Endothelial cell (in vitro differentiated cells): ENCODE data around the gene WRNIP1. TPM values are rescaled to one million over a fixed set of nuclear protein-coding genes. Genes with fewer than 3 reads are reported as not detected.
"Not testable (repeated sequence)": the region's sequence is repeated elsewhere in the genome, so short reads cannot be mapped to it uniquely, and the experiment has no call there.

ENCODE experiments used
- DNase-seq: peaks from one replicate; pipeline ENCODE4 v3.0.0; 2021; ENCODE audit warnings: low spot score
- H3K27ac Mint-ChIP-seq: one replicate; pipeline ENCODE4 v1.8.0; 2021; ENCODE audit warnings: mixed read lengths, inconsistent platforms; ENCODE audit not compliant: unreplicated experiment
- H3K27me3 Mint-ChIP-seq: one replicate; pipeline ENCODE4 v1.8.0; 2021; ENCODE audit warnings: mild to moderate bottlenecking, moderate library complexity, mixed read lengths, inconsistent platforms; ENCODE audit not compliant: unreplicated experiment
- H3K36me3 Mint-ChIP-seq: one replicate; pipeline ENCODE4 v1.8.0; 2021; ENCODE audit warnings: mild to moderate bottlenecking, low read depth, mixed read lengths, inconsistent platforms; ENCODE audit not compliant: unreplicated experiment
- H3K4me1 Mint-ChIP-seq: one replicate; pipeline ENCODE4 v1.8.0; 2021; ENCODE audit warnings: mild to moderate bottlenecking, mixed read lengths, inconsistent platforms; ENCODE audit not compliant: unreplicated experiment
- H3K4me3 Mint-ChIP-seq: one replicate; pipeline ENCODE4 v1.8.0; 2021; ENCODE audit warnings: mild to moderate bottlenecking, mixed read lengths, inconsistent platforms; ENCODE audit not compliant: unreplicated experiment
- H3K9me3 Mint-ChIP-seq: one replicate; pipeline ENCODE4 v1.8.0; 2021; ENCODE audit warnings: mixed read lengths, inconsistent platforms; ENCODE audit not compliant: unreplicated experiment
- CTCF ChIP-seq: fragments of 200-600 bp; sonication (generic); IDR thresholded peaks from one replicate; pipeline ENCODE4 v1.5.0; 2021; ENCODE audit warnings: antibody characterized with exemption; ENCODE audit not compliant: unreplicated experiment
- total RNA-seq: library from RNA; stranded (reverse); fragmentation: NEBNext Ultra II Directional; extraction: Animal tissue kit (Norgen Biotek cat#: 25700); gene quantifications from one replicate; pipeline ENCODE4 v1.2.1, GENCODE V29; 2021; ENCODE audit not compliant: unreplicated experiment

WRNIP1 gene
- total RNA-seq, 1 donor from 2014 or later: 48.6 TPM

- peaks cover 6% of the 10 kb centered on the region for H3K36me3 Mint-ChIP-seq
- peaks cover 6% of the 10 kb centered on the region for H3K4me1 Mint-ChIP-seq
- H3K27me3 Mint-ChIP-seq: no peaks in the 10 kb centered on the region
- no peak overlapping the region for H3K4me3 Mint-ChIP-seq
- H3K9me3 Mint-ChIP-seq: no peaks in the 10 kb centered on the region
- no peak for DNase-seq
- TF ChIP-seq CTCF: peak; percentile 79
- H3K27ac Mint-ChIP-seq: no peak overlapping the region
Observed at GRCh38 chr6:2760882-2761842, 4.0 kb upstream of the WRNIP1 start.

GRCh38 chr6:2762868-2763267, 2.3 kb upstream of the WRNIP1 start:
- not testable (repeated sequence) for H3K36me3 Mint-ChIP-seq, DNase-seq, H3K27ac Mint-ChIP-seq, H3K27me3 Mint-ChIP-seq, H3K9me3 Mint-ChIP-seq
- peak overlapping the region; percentile 16 for H3K4me3 Mint-ChIP-seq
- peaks cover 14% of the 10 kb centered on the region for H3K4me1 Mint-ChIP-seq

- no peak for TF ChIP-seq CTCF
- peaks cover 6% of the 10 kb centered on the region for H3K36me3 Mint-ChIP-seq
- peaks cover 19% of the 10 kb centered on the region for H3K4me1 Mint-ChIP-seq
- H3K27ac Mint-ChIP-seq: no peak overlapping the region
- no peak for DNase-seq
- H3K27me3 Mint-ChIP-seq: peaks cover 6% of the 10 kb centered on the region
- H3K9me3 Mint-ChIP-seq: no peaks in the 10 kb centered on the region
- no peak overlapping the region for H3K4me3 Mint-ChIP-seq
Observed at GRCh38 chr6:2763345-2763841, 1.8 kb upstream of the WRNIP1 start.

- TF ChIP-seq CTCF: no peak
- peaks cover 6% of the 10 kb centered on the region for H3K27me3 Mint-ChIP-seq
- no peak for DNase-seq
- peak overlapping the region; percentile 93 for H3K4me3 Mint-ChIP-seq
- peak overlapping the region; percentile 98 for H3K27ac Mint-ChIP-seq
- peaks cover 6% of the 10 kb centered on the region for H3K36me3 Mint-ChIP-seq
- peaks cover 24% of the 10 kb centered on the region for H3K4me1 Mint-ChIP-seq
- no peaks in the 10 kb centered on the region for H3K9me3 Mint-ChIP-seq
Observed at GRCh38 chr6:2763876-2764540, 1.2 kb upstream of the WRNIP1 start.

- TF ChIP-seq CTCF: no peak
- Mint-ChIP-seq H3K4me3 (peak overlapping the region; percentile 93), H3K36me3 (peaks cover 6% of the 10 kb centered on the region), H3K4me1 (peaks cover 25% of the 10 kb centered on the region), H3K27ac (peak overlapping the region; percentile 98), H3K9me3 (no peaks in the 10 kb centered on the region), H3K27me3 (peaks cover 6% of the 10 kb centered on the region)
- DNase-seq: peak; percentile 38
Observed at GRCh38 chr6:2764610-2765165, 505 bp upstream of the WRNIP1 start.
